Bronchial epithelial cell (primary cell): ENCODE measurements around the gene NANOGP8. TPM values are rescaled to one million over a fixed set of nuclear protein-coding genes. Genes with fewer than 3 reads are reported as not detected.

Experiments used
- DNase-seq: peaks from one replicate; pipeline ENCODE4 v3.0.0-alpha.2; 2010; ENCODE audit warnings: low read depth
- FAIRE-seq: peaks from 2 replicates; lab custom pipeline; 2011; peaks lifted over from hg19 to GRCh38; lab: Jason Lieb, UNC
- H3K27me3 ChIP-seq: 2 replicates; pipeline ENCODE4 v1.5.1; 2011; ENCODE audit warnings: low read length; ENCODE audit not compliant: control insufficient read depth, insufficient read depth
- H3K36me3 ChIP-seq: 2 replicates; pipeline ENCODE4 v1.5.1; 2011; ENCODE audit warnings: low read length; ENCODE audit not compliant: control insufficient read depth, insufficient read depth
- H3K4me3 ChIP-seq: 2 replicates; pipeline ENCODE4 v1.5.1; 2011; ENCODE audit warnings: mild to moderate bottlenecking, low read depth, low read length, control low read depth
- total RNA-seq: library from RNA; depleted of rRNA; stranded (reverse); fragments of >200 nt; gene quantifications from 2 replicates; pipeline ENCODE4 v1.2.1, GENCODE V29; 2014
- TF ChIP-seq, protein P1 (sequence below): IDR thresholded peaks from 2 replicates; pipeline ENCODE4 v1.5.1; 2011; ENCODE audit warnings: mild to moderate bottlenecking, moderate library complexity, low read length, control low read depth, inconsistent platforms; ENCODE audit not compliant: insufficient read depth, severe bottlenecking

NANOGP8 gene
- total RNA-seq, 1 donor from 2014 or later: not detected

DNA sequence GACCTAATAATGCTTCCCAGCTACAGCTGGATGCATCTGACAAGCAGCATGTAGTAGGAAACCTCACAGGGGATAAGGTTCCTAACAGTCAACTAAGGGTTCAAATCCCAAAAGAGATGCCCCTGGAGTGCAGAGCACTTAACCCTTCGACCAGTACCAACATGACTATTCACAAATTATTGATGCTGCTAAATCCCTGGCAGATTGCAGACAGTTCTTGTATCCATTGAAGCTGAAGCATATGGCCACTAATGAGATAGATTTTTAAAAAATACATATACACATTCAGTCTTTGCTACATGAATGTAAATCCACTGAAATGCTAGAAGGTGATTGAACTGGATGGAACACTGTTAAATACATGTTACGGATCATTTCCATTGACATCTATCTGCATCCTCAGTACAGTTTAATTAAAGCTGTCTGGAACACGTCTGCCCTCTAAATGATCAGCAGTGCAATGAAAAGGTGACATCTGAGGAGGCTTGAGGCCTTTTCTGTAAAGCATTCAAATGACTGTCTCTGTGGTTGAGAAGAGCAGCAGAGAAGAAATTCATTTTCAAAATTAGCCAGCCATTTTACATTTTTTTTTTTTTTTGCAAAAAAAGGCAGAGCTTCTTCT, 19.5 kb upstream of the NANOGP8 start:
- FAIRE-seq (no peak), DNase-seq (no peak)
- Histone ChIP-seq H3K27me3 (no peaks in the 10 kb centered on the region), H3K4me3 (no peak overlapping the region), H3K36me3 (no peaks in the 10 kb centered on the region)
- TF ChIP-seq, protein P1, sequence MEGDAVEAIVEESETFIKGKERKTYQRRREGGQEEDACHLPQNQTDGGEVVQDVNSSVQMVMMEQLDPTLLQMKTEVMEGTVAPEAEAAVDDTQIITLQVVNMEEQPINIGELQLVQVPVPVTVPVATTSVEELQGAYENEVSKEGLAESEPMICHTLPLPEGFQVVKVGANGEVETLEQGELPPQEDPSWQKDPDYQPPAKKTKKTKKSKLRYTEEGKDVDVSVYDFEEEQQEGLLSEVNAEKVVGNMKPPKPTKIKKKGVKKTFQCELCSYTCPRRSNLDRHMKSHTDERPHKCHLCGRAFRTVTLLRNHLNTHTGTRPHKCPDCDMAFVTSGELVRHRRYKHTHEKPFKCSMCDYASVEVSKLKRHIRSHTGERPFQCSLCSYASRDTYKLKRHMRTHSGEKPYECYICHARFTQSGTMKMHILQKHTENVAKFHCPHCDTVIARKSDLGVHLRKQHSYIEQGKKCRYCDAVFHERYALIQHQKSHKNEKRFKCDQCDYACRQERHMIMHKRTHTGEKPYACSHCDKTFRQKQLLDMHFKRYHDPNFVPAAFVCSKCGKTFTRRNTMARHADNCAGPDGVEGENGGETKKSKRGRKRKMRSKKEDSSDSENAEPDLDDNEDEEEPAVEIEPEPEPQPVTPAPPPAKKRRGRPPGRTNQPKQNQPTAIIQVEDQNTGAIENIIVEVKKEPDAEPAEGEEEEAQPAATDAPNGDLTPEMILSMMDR: no peak

DNA sequence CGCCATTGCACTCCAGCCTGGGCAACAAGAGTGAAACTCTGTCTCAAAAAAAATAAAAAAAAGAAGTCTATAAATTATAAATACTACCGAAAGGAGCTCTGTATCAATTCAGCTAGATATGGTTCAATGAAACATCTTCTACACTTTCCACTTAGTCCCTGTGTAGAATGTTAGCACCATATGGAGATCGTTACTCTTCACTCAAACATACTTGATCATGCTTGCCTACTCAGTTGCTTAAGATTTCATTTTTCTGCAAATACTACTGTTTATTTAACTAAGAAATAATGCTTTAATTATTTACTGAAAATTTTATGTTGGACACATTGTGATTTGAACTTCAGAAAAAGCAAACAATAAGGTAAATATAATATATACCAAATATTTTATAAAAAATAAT, 17.1 kb upstream of the NANOGP8 start:
- TF ChIP-seq, protein P1: no peak
- FAIRE-seq (no peak), DNase-seq (no peak)
- Histone ChIP-seq H3K4me3 (no peak overlapping the region), H3K27me3 (no peaks in the 10 kb centered on the region), H3K36me3 (no peaks in the 10 kb centered on the region)

DNA sequence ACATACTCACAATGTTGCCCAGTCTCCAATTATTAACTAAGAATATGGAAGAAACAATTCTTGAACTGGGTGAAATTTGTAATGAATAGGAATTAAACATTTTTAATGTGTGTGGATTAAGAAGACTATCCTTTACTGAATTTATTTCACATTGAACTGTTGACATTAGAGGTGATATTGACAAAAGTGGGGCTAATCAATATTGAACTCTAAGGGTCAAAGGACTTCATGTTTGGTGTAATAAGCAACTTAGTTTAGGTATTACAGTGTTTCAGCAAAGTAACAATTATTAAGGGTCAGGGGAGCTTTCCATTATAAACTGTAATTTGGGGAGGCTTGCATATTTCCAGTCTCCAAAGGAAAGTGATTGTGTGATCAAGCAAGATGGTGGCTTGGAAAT, 16.2 kb upstream of the NANOGP8 start:
- no peak for DNase-seq
- Histone ChIP-seq H3K27me3 (no peaks in the 10 kb centered on the region), H3K36me3 (no peaks in the 10 kb centered on the region), H3K4me3 (no peak overlapping the region)
- TF ChIP-seq, protein P1: no peak
- FAIRE-seq: no peak

DNA sequence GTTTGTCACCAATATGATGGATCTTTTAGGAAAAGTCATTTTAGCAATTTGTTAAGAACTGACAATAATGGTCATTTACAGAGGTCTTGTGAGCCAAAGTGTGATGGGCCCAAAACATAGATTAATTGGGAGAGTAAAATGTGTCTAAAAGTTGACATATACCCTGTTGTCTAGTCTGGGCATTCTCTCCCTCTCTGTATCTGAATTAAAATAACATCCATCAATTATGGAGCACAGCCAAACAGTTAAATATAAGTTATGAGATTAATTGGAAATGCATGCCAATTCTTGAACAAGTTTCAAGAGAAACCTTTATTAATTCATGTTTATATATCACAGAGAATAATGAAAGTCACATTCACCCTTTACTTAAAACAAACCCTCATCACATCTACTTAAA, 13.6 kb upstream of the NANOGP8 start:
- DNase-seq: no peak
- no peak for FAIRE-seq
- H3K4me3 ChIP-seq: no peak overlapping the region
- H3K36me3 ChIP-seq: no peaks in the 10 kb centered on the region
- TF ChIP-seq, protein P1: no peak
- H3K27me3 ChIP-seq: no peaks in the 10 kb centered on the region

DNA sequence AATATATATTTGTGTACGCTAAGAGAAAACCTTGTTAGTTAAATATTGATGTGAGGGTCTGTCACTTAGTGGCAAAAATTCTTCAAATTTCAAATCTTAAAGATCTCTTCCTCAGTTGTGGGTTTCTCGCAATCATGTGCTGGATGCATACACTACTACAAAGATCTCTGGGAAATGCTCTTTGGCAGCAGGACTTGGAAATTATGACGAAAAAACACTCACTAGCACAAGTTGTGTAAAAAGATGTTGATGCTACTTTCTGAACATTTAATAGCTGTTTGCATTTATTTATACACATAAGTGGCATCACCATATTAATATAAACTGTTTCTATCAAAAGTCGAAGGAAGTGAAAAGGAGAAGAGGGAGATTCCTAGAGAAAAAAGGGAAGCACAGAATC, 10.8 kb upstream of the NANOGP8 start:
- no peaks in the 10 kb centered on the region for H3K36me3 ChIP-seq
- TF ChIP-seq, protein P1: no peak
- FAIRE-seq (no peak), DNase-seq (no peak)
- no peak overlapping the region for H3K4me3 ChIP-seq
- H3K27me3 ChIP-seq: no peaks in the 10 kb centered on the region

DNA sequence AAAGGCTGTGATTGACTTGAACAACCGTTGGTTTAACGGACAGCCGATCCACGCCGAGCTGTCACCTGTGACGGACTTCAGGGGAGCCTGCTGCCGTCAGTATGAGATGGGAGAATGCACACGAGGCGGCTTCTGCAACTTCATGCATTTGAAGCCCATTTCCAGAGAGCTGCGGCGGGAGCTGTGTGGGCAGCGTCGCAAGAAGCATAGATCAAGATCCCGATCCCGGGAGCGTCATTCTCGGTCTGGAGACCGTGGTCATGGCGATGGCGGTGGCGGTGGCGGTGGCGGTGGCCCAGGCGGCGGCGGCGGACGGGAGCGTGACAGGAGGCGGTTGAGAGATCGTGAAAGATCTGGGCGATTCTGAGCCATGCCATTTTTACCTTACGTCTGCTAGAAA, 7.8 kb upstream of the NANOGP8 start:
- TF ChIP-seq, protein P1: no peak
- no peak for DNase-seq
- Histone ChIP-seq H3K36me3 (no peaks in the 10 kb centered on the region), H3K27me3 (no peaks in the 10 kb centered on the region), H3K4me3 (no peak overlapping the region)
- FAIRE-seq: no peak
